Activated CD8-positive, alpha-beta memory T cell treated with anti-CD3 and anti-CD28 coated beads, Interleukin-2, amount 10 ng/mL, durations not matched to agents 7 days and 5 days (primary cell): Measurements from ENCODE around the gene EFNA5. TPM values are rescaled to one million over a fixed set of nuclear protein-coding genes. Genes with fewer than 3 reads are reported as not detected.

Source experiments
- ATAC-seq: fragments of 150-1000 bp; cut with Tn5 transposase; one replicate; pipeline ENCODE4 v1.10.0; 2021; ENCODE audit warnings: moderate library complexity
- CTCF ChIA-PET: fragments of 350-600 bp; sonication (Branson Sonifier 250); formaldehyde crosslinking; loops from one replicate; lab custom pipeline; 2021; ENCODE audit warnings: antibody characterized with exemption; lab: Charles Lee
- DNase-seq: peaks from one replicate; pipeline ENCODE4 v3.0.0-alpha.2; 2020
- H3K27ac Mint-ChIP-seq: one replicate; pipeline ENCODE4 v1.8.0; 2021; ENCODE audit warnings: mild to moderate bottlenecking, mixed read lengths
- H3K27me3 Mint-ChIP-seq: one replicate; pipeline ENCODE4 v1.8.0; 2021; ENCODE audit warnings: mixed read lengths
- H3K36me3 Mint-ChIP-seq: one replicate; pipeline ENCODE4 v1.8.0; 2021; ENCODE audit warnings: mild to moderate bottlenecking, mixed read lengths
- H3K4me1 Mint-ChIP-seq: one replicate; pipeline ENCODE4 v1.8.0; 2021; ENCODE audit warnings: mixed read lengths
- H3K4me3 Mint-ChIP-seq: one replicate; pipeline ENCODE4 v1.8.0; 2021; ENCODE audit warnings: mild to moderate bottlenecking, moderate library complexity, mixed read lengths
- H3K9me3 Mint-ChIP-seq: one replicate; pipeline ENCODE4 v1.8.0; 2022; ENCODE audit warnings: low read depth, mixed read lengths
- total RNA-seq, 2 experiments: library from RNA; stranded (reverse); gene quantifications; one replicate each; pipeline ENCODE4 v1.2.3, GENCODE V29; 2021

EFNA5 gene
- total RNA-seq, 2 experiments from 2014 or later, result not detected

GRCh38 chr5:107380654-107381053 is 290.1 kb downstream of the EFNA5 start:
- H3K27ac Mint-ChIP-seq, result no peak overlapping the region
- DNase-seq (no peak), ATAC-seq (no peak)
- peaks cover 9% of the 10 kb centered on the region for H3K27me3 Mint-ChIP-seq
- no peaks in the 10 kb centered on the region for H3K4me1 Mint-ChIP-seq
- no peaks in the 10 kb centered on the region for H3K9me3 Mint-ChIP-seq
- CTCF ChIA-PET, result no interaction called here
- H3K4me3 Mint-ChIP-seq, result no peak overlapping the region
- no peaks in the 10 kb centered on the region for H3K36me3 Mint-ChIP-seq

DNA sequence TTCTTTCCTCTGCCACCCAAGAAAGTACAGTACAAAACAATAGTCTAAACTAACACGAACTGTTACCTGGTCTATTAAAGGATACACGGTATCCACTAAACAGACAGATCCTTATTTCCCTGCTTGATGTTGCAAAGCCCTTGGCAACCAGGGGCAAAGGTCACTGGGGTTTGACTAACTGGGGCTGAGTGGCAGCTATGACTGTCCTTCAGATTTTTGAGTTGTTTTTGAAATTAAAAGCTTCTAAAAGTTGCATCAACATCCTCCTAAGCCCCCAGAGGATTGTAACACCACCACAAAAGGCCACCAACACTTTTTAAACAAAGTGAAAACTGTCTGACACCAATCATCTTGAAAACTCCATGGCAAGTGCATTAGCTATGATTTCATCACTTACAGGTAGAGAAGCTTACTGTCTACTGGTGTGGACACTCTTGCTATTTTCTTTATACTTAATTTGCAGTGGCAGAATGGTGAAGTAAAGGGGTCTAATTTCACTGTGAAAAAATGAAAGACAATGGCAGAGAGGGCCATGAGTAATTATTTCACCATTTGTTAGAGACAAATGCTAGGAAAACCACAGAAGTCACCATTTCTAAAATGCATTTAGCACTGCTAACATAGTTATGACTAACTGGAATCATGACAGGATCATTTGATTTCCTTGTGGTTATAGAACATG is 292.4 kb downstream of the EFNA5 start:
- Mint-ChIP-seq H3K4me3 (no peak overlapping the region), H3K4me1 (no peaks in the 10 kb centered on the region), H3K27me3 (peaks cover 6% of the 10 kb centered on the region), H3K36me3 (no peaks in the 10 kb centered on the region), H3K9me3 (no peaks in the 10 kb centered on the region), H3K27ac (no peak overlapping the region)
- CTCF ChIA-PET, result no interaction called here
- no peak for ATAC-seq
- no peak for DNase-seq

- DNase-seq, result no peak
- Mint-ChIP-seq H3K4me3 (no peak overlapping the region), H3K9me3 (no peaks in the 10 kb centered on the region), H3K36me3 (no peaks in the 10 kb centered on the region), H3K27ac (no peak overlapping the region), H3K27me3 (peaks cover 12% of the 10 kb centered on the region), H3K4me1 (no peaks in the 10 kb centered on the region)
- CTCF ChIA-PET, result no interaction called here
- no peak for ATAC-seq
Measured at GRCh38 chr5:107377277-107377609, 293.5 kb downstream of the EFNA5 start.

- Mint-ChIP-seq H3K4me3 (no peak overlapping the region), H3K27ac (no peak overlapping the region), H3K9me3 (no peaks in the 10 kb centered on the region), H3K36me3 (no peaks in the 10 kb centered on the region), H3K4me1 (no peaks in the 10 kb centered on the region), H3K27me3 (peaks cover 12% of the 10 kb centered on the region)
- ATAC-seq (no peak), DNase-seq (no peak)
- CTCF ChIA-PET, result no interaction called here
Measured at GRCh38 chr5:107376546-107377276, 294.0 kb downstream of the EFNA5 start.

DNA sequence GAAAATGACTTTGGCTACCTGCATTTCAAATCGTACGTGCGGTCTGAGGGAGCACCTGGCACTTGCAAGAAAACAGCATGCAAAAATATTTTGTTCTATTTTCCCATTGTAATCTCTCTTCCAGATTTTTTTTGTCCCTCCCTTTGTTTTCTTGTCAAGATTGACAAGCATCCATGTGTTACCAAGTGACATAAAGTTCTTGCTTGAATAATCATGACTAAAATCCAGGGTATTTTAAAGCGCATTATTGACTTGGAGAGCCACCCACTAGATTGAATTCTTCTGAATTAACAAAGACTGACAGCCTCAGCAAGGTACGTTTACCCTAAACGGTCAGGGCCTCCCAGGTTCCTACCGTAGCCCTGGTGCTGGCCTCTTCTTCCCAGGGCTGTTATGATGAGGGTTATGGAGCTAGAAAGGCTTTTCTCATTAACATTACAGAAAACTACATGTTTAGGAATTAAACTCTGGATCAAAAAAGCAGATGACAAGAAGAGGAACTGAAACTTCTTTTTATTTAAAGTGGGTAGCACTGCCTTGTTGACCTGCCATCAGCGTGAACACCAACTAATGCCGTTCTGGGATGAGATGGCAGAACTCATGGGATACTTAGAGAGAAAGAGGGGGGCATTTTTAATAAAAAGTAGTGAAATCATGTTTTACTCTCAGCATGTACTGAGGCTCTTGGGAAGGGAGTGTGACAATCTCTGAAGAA is 297.0 kb downstream of the EFNA5 start:
- Mint-ChIP-seq H3K27me3 (peaks cover 12% of the 10 kb centered on the region), H3K4me3 (no peak overlapping the region), H3K9me3 (no peaks in the 10 kb centered on the region), H3K27ac (no peak overlapping the region), H3K4me1 (no peaks in the 10 kb centered on the region), H3K36me3 (no peaks in the 10 kb centered on the region)
- ATAC-seq (no peak), DNase-seq (no peak)
- CTCF ChIA-PET, result no interaction called here

- CTCF ChIA-PET, result no interaction called here
- Mint-ChIP-seq H3K4me3 (no peak overlapping the region), H3K9me3 (no peaks in the 10 kb centered on the region), H3K27me3 (peaks cover 12% of the 10 kb centered on the region), H3K27ac (no peak overlapping the region), H3K36me3 (no peaks in the 10 kb centered on the region), H3K4me1 (no peaks in the 10 kb centered on the region)
- no peak for ATAC-seq
- DNase-seq, result no peak
Measured at GRCh38 chr5:107372723-107373450, 297.9 kb downstream of the EFNA5 start.

DNA sequence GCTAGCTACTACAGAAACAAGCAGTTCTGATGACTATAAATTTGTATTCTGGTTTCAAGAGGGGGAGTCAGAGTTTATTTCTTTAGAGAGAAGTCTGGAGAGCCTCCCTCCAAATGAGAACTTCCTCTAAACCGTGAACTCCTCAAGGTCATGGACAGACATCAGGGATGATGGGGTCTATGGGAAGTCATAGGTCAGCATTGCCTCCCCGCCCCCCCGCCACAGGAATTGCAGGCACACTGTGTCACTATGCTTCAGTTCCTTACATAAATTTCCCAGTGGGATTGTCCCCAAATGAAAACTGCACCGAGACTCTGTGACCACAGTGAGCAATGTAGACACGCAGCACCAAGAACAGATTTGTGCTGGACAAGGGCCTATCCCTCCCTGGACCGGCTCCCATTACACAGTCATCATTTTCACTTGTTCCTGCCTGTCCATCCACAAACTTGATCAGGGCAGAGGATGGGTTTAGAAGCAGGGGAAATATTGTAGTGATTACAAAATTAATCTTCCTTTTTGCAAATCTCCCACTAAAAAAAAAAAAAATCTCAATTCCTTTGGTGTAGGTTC is 300.3 kb downstream of the EFNA5 start:
- DNase-seq (no peak), ATAC-seq (no peak)
- peaks cover 16% of the 10 kb centered on the region for H3K27me3 Mint-ChIP-seq
- no peak overlapping the region for H3K27ac Mint-ChIP-seq
- H3K36me3 Mint-ChIP-seq, result no peaks in the 10 kb centered on the region
- H3K4me1 Mint-ChIP-seq, result peaks cover 4% of the 10 kb centered on the region
- H3K4me3 Mint-ChIP-seq, result no peak overlapping the region
- CTCF ChIA-PET, result no interaction called here
- H3K9me3 Mint-ChIP-seq, result no peaks in the 10 kb centered on the region

GRCh38 chr5:107369622-107370021 is 301.1 kb downstream of the EFNA5 start:
- no peak overlapping the region for H3K4me3 Mint-ChIP-seq
- H3K9me3 Mint-ChIP-seq, result no peaks in the 10 kb centered on the region
- peaks cover 6% of the 10 kb centered on the region for H3K4me1 Mint-ChIP-seq
- no peak for DNase-seq
- no peaks in the 10 kb centered on the region for H3K36me3 Mint-ChIP-seq
- no peak overlapping the region for H3K27ac Mint-ChIP-seq
- CTCF ChIA-PET, result no interaction called here
- H3K27me3 Mint-ChIP-seq, result peaks cover 16% of the 10 kb centered on the region
- no peak for ATAC-seq

GRCh38 chr5:107368615-107369014 is 302.1 kb downstream of the EFNA5 start:
- Mint-ChIP-seq H3K4me3 (no peak overlapping the region), H3K27ac (no peak overlapping the region), H3K27me3 (peaks cover 12% of the 10 kb centered on the region), H3K36me3 (no peaks in the 10 kb centered on the region), H3K9me3 (no peaks in the 10 kb centered on the region), H3K4me1 (peaks cover 6% of the 10 kb centered on the region)
- no peak for DNase-seq
- CTCF ChIA-PET, result no interaction called here
- no peak for ATAC-seq

DNA sequence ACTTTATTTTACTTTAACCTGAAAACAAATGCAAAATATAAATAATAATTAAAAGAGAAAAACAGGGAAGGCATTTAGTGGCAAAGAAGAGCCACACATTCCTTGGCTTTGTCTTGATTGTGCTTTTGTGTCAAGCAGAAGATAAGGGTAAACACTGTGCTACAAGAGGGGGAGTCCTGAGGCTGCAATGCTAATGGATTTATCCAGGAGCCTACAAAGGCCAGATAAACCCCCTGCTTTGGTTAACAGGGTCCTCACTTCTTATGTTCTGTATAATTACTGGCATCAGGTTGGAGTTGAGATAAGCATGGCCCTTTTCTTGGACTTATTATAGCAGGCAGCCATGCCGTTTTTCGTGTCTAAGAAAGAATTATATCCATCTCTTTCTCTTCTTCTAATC is 302.8 kb downstream of the EFNA5 start:
- Mint-ChIP-seq H3K27ac (no peak overlapping the region), H3K27me3 (peaks cover 5% of the 10 kb centered on the region), H3K9me3 (no peaks in the 10 kb centered on the region), H3K36me3 (no peaks in the 10 kb centered on the region), H3K4me1 (peaks cover 6% of the 10 kb centered on the region), H3K4me3 (no peak overlapping the region)
- CTCF ChIA-PET, result no interaction called here
- DNase-seq (no peak), ATAC-seq (no peak)

DNA sequence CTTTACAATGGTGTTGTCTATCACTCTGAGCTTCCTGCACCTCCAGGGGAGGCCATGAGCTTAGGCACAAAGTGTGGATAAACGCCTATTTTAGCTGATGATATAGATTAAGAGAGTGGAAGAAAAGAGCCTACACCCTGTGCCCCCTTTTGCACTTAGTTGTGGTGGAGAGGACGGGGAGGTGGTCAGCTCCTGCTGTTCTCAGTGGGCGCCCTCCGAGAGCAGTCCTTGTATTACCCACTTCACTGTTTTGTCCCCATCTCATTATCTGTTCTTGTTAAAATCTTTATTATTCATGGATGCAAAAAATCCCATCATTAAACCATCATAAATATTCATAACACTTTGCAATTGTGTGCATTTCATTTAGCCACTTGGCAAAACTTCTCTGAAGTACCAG is 303.3 kb downstream of the EFNA5 start:
- no peak for DNase-seq
- H3K4me3 Mint-ChIP-seq, result no peak overlapping the region
- H3K4me1 Mint-ChIP-seq, result peaks cover 6% of the 10 kb centered on the region
- no peak for ATAC-seq
- no peaks in the 10 kb centered on the region for H3K36me3 Mint-ChIP-seq
- H3K9me3 Mint-ChIP-seq, result no peaks in the 10 kb centered on the region
- H3K27ac Mint-ChIP-seq, result no peak overlapping the region
- CTCF ChIA-PET, result no interaction called here
- peaks cover 3% of the 10 kb centered on the region for H3K27me3 Mint-ChIP-seq

DNA sequence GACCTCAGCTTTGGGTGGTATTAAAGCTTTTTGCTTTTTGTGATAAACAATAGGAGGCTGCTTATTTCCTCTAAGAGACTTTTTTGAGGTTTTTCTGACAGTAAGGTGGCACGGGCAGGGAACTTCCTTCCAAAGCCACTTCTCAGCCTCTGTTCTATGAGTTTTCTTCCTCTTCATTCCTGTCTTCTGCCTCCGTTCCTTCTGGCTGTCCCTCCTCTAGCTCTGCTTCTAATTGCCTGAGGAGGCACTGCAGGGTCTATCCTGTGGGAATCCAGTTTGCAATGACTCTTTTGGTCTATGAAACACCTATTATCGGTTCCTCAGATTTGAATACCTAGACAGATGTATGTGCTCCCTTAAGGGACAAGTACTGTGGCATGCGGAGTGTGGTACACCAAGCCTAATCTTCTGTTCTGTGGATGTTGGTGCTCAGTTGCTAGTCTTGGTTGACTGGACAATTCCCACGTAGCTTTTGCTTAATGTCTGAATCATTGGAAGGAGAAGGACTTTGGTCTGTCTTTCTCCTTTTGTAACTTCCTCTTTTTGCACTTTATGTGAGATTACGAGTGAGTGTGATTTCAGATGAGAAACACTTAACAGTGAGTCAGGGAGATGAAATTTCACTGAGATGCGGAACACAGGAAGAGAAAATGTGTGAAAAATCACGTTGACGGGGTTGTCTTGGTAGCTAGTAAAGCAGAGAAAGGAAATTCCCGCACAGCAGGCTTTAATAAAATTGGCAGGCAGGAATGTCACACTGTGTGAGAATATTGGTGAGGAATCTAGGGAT is 305.2 kb downstream of the EFNA5 start:
- CTCF ChIA-PET, result no interaction called here
- ATAC-seq, result no peak
- Mint-ChIP-seq H3K4me1 (peaks cover 6% of the 10 kb centered on the region), H3K27me3 (peaks cover 6% of the 10 kb centered on the region), H3K9me3 (no peaks in the 10 kb centered on the region), H3K36me3 (no peaks in the 10 kb centered on the region), H3K27ac (no peak overlapping the region), H3K4me3 (no peak overlapping the region)
- DNase-seq, result no peak
